GM19043 (cell line): ENCODE results near the gene CLIC1.

Source experiments
- ATAC-seq: cut with Tn5 transposase; IDR thresholded peaks from one replicate; pipeline ENCODE4 v1.9.1; 2021; ENCODE audit warnings: low read depth; ENCODE audit not compliant: unreplicated experiment

Gene CLIC1

GRCh38 chr6:31683591-31683990, 52.7 kb downstream of the CLIC1 start:
- ATAC-seq, result no peak

- ATAC-seq, result no peak
Observed at GRCh38 chr6:31681135-31681671, 55.1 kb downstream of the CLIC1 start.
